Glomerular visceral epithelial cell (primary cell): ENCODE measurements around the gene JAML.
A peak's percentile ranks its signal among the peaks of the same experiment; 100 is the strongest.

Experiments
- DNase-seq: peaks from one replicate; pipeline ENCODE4 v3.0.0-alpha.2; 2016; ENCODE audit errors: extremely low spot score

The JAML gene

GRCh38 chr11:118145285-118146227, 79.3 kb downstream of the JAML start:
- peak; percentile 78 for DNase-seq

- DNase-seq = no peak
Measured at GRCh38 chr11:118144301-118145268, 80.2 kb downstream of the JAML start.
